Small intestine (tissue), 7 donors: ENCODE measurements around the gene COX10. TPM values are rescaled to one million over a fixed set of nuclear protein-coding genes. Genes with fewer than 3 reads are reported as not detected.
A peak's percentile ranks its signal among the peaks of the same experiment; 100 is the strongest.

Experiments
- DNase-seq, 2 donors: peaks; one replicate each; pipeline versions ENCODE4 v3.0.0 to v3.0.0-alpha.2; 2013
- FAIRE-seq: peaks from 2 replicates; lab custom pipeline; 2012; peaks lifted over from hg19 to GRCh38; lab: Jason Lieb, UNC
- H3K27ac ChIP-seq, 3 donors: one replicate each; pipeline ENCODE4 v1.5.1; 2013; ENCODE audit warnings: low read length in 2 of 3, mild to moderate bottlenecking in 2 of 3, control low read depth in 1 of 3, inconsistent platforms in 1 of 3, low read depth in 1 of 3, moderate library complexity in 1 of 3
- H3K27me3 ChIP-seq, 3 donors: one replicate each; pipeline ENCODE4 v1.6.1; 2013; ENCODE audit warnings: low read length in 3 of 3, inconsistent platforms in 1 of 3; ENCODE audit not compliant: control insufficient read depth in 3 of 3, insufficient read depth in 3 of 3
- H3K36me3 ChIP-seq, 3 donors: one replicate each; pipeline ENCODE4 v1.6.1; 2013; ENCODE audit warnings: low read length in 3 of 3, inconsistent platforms in 1 of 3, low read depth in 1 of 3, mild to moderate bottlenecking in 1 of 3, moderate library complexity in 1 of 3; ENCODE audit not compliant: control insufficient read depth in 3 of 3, insufficient read depth in 2 of 3
- H3K4me1 ChIP-seq, 3 donors: one replicate each; pipeline ENCODE4 v1.6.1; 2013; ENCODE audit warnings: low read length in 2 of 3, inconsistent platforms in 1 of 3, low read depth in 1 of 3, mild to moderate bottlenecking in 1 of 3, moderate library complexity in 1 of 3; ENCODE audit not compliant: control insufficient read depth in 3 of 3, insufficient read depth in 2 of 3
- H3K4me3 ChIP-seq, 3 donors: one replicate each; pipeline ENCODE4 v1.5.1; 2013; ENCODE audit warnings: low read length in 3 of 3, control low read depth in 1 of 3, inconsistent platforms in 1 of 3, low read depth in 1 of 3, mild to moderate bottlenecking in 1 of 3, moderate library complexity in 1 of 3
- H3K9me3 ChIP-seq, 2 donors: one replicate each; pipeline ENCODE4 v1.6.1; 2013; ENCODE audit warnings: low read depth in 1 of 2, low read length in 1 of 2; ENCODE audit not compliant: control insufficient read depth in 2 of 2, insufficient read depth in 1 of 2
- WGBS, 3 donors: extraction: QIAGEN DNeasy Blood & Tissue Kit; methylation state at CpG; one replicate each; pipeline ENCODE4 v1.1.7; 2013; 5-methylcytosine and 5-hydroxymethylcytosine counted together
- polyA plus RNA-seq, 4 donors: library from polyadenylated mRNA; stranded (reverse) in 3 of 4; unstranded in 1 of 4; fragments of 200-250 nt in 3 of 4; fragments of 120-200 nt in 1 of 4; gene quantifications; one replicate each; pipeline versions ENCODE4 v1.2.1 to v1.2.3, GENCODE V29; 2013
- donor health status: healthy with polysubstance abuse.
- donor health status: control.
- donor health status: control.
- donor health status: Bipolar disorder and iron deficiency.
- donor health status: healthy.

The COX10 gene
- polyA plus RNA-seq, 4 donors: 10.8 to 18.1 (median 16.2) TPM

DNA sequence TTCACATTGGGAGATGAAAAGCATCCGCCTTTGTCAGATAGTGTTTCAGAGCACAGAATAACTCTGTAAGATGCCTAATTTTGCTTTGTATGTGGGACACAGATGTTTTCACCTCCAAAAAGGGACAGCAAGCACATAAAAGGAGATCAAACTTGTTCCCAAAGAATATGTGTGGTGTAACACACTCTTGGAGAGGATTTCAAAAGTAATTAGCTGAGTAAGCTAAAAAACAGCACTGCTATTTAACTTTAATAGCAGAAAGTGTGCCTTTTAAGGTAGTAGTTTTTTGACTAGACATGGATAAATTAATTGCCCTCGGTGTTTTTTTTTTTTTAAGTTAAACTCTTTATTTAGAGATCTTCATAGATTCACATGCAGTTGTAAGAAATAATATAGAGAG, 65.2 kb downstream of the COX10 start:
- Histone ChIP-seq H3K4me1 (peaks cover 0 to 2% (median 0%) of the 10 kb centered on the region in 3 donors), H3K36me3 (no peaks in the 10 kb centered on the region), H3K27ac (no peak overlapping the region), H3K9me3 (no peaks in the 10 kb centered on the region), H3K27me3 (no peaks in the 10 kb centered on the region), H3K4me3 (no peak overlapping the region)
- no peak for DNase-seq
- WGBS, 3 donors: 81 to 87% (median 86%) methylated on average over 2 of the region's 2 CpGs
- FAIRE-seq: no peak

GRCh38 chr17:14135906-14136590, 66.7 kb downstream of the COX10 start:
- no peak for FAIRE-seq
- H3K9me3 ChIP-seq: no peaks in the 10 kb centered on the region
- no peak overlapping the region for H3K4me3 ChIP-seq
- WGBS, 3 donors: 55 to 68% (median 56%) methylated on average over 4 of the region's 4 CpGs
- peaks cover 0 to under 1% (median 0%) of the 10 kb centered on the region in 3 donors for H3K36me3 ChIP-seq
- no peak overlapping the region for H3K27ac ChIP-seq
- DNase-seq: peak in 1 of 2 donors; percentile 22
- H3K27me3 ChIP-seq: no peaks in the 10 kb centered on the region
- peaks cover 0 to 2% (median 0%) of the 10 kb centered on the region in 3 donors for H3K4me1 ChIP-seq

GRCh38 chr17:14138649-14139048, 69.3 kb downstream of the COX10 start:
- 92 to 95% (median 95%) methylated on average over 7 of the region's 7 CpGs for WGBS, 3 donors
- FAIRE-seq: no peak
- no peak for DNase-seq
- H3K27ac ChIP-seq: no peak overlapping the region
- no peaks in the 10 kb centered on the region for H3K27me3 ChIP-seq
- no peak overlapping the region for H3K4me3 ChIP-seq
- no peaks in the 10 kb centered on the region for H3K9me3 ChIP-seq
- H3K36me3 ChIP-seq: peaks cover 0 to 2% (median 0%) of the 10 kb centered on the region in 3 donors
- H3K4me1 ChIP-seq: peaks cover 0 to 2% (median 0%) of the 10 kb centered on the region in 3 donors

GRCh38 chr17:14143688-14144087, 74.4 kb downstream of the COX10 start:
- DNase-seq (peak; percentile 42 to 64), FAIRE-seq (no peak)
- WGBS, 3 donors: 19 to 51% (median 42%) methylated on average over 3 of the region's 3 CpGs
- H3K36me3 ChIP-seq: peaks cover 0 to 2% (median 0%) of the 10 kb centered on the region in 3 donors
- H3K27ac ChIP-seq: no peak overlapping the region
- H3K27me3 ChIP-seq: no peaks in the 10 kb centered on the region
- H3K9me3 ChIP-seq: no peaks in the 10 kb centered on the region
- no peak overlapping the region for H3K4me3 ChIP-seq
- H3K4me1 ChIP-seq: no peaks in the 10 kb centered on the region

- DNase-seq (no peak), FAIRE-seq (no peak)
- Histone ChIP-seq H3K27ac (no peak overlapping the region), H3K9me3 (no peaks in the 10 kb centered on the region), H3K4me1 (no peaks in the 10 kb centered on the region), H3K27me3 (no peaks in the 10 kb centered on the region), H3K4me3 (no peak overlapping the region), H3K36me3 (peaks cover 0 to 2% (median 0%) of the 10 kb centered on the region in 3 donors)
- WGBS, 3 donors: 68 to 90% (median 80%) methylated on average over 4 of the region's 4 CpGs
Measured at GRCh38 chr17:14144508-14144907, 75.2 kb downstream of the COX10 start.

DNA sequence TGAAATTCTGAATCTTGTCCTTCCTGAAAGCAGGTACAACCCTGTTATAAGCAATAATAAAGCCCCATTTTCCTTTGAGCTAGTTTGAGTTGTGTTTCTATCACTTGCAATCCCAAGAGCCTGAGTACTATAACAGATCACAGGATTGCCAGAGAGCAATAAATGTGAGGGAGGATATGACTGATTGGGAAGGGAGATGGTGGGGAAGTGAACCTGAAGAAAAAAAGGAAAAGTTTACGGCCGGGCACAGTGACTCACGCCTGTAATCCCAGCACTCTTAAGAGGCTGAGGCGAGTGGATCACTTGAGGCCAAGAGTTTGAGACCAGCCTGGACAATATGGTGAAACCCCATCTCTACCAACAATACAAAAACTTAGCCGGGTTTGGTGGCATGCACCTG, 80.4 kb downstream of the COX10 start:
- Histone ChIP-seq H3K4me1 (no peaks in the 10 kb centered on the region), H3K4me3 (no peak overlapping the region), H3K27me3 (no peaks in the 10 kb centered on the region), H3K27ac (no peak overlapping the region), H3K9me3 (no peaks in the 10 kb centered on the region), H3K36me3 (no peaks in the 10 kb centered on the region)
- DNase-seq (peak; percentile 16 to 23), FAIRE-seq (no peak)
- WGBS, 3 donors: 46 to 77% (median 66%) methylated on average over 5 of the region's 5 CpGs

- DNase-seq (no peak), FAIRE-seq (no peak)
- no peak overlapping the region for H3K27ac ChIP-seq
- no peak overlapping the region for H3K4me3 ChIP-seq
- 13 to 44% (median 23%) methylated on average over 2 of the region's 2 CpGs for WGBS, 3 donors
- no peaks in the 10 kb centered on the region for H3K36me3 ChIP-seq
- no peaks in the 10 kb centered on the region for H3K9me3 ChIP-seq
- H3K27me3 ChIP-seq: no peaks in the 10 kb centered on the region
- no peaks in the 10 kb centered on the region for H3K4me1 ChIP-seq
Measured at GRCh38 chr17:14150619-14151018, 81.3 kb downstream of the COX10 start.

DNA sequence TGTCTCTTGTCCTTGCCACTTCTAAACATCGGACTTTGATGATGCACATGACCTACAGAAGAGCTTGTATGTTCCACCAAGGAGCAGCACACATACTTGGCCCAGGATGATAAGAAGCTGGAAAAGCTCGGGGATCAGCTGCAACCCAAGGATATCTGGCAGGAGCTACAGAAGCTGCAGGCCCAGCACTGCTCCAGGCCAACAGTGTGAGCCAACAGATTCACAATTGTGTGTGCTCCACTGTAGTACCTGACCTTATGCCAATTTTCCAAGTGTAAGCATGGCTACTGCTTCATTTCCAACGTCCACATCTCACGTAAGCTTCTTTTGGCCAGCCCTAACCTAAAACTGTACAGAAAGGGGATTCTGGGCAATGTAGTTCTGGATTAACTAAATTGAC, 83.4 kb downstream of the COX10 start:
- H3K27me3 ChIP-seq: no peaks in the 10 kb centered on the region
- WGBS, 3 donors: 72 to 77% (median 72%) methylated on average over 4 of the region's 4 CpGs
- no peaks in the 10 kb centered on the region for H3K9me3 ChIP-seq
- no peaks in the 10 kb centered on the region for H3K36me3 ChIP-seq
- no peak overlapping the region for H3K4me3 ChIP-seq
- DNase-seq (no peak), FAIRE-seq (no peak)
- no peaks in the 10 kb centered on the region for H3K4me1 ChIP-seq
- no peak overlapping the region for H3K27ac ChIP-seq

DNA sequence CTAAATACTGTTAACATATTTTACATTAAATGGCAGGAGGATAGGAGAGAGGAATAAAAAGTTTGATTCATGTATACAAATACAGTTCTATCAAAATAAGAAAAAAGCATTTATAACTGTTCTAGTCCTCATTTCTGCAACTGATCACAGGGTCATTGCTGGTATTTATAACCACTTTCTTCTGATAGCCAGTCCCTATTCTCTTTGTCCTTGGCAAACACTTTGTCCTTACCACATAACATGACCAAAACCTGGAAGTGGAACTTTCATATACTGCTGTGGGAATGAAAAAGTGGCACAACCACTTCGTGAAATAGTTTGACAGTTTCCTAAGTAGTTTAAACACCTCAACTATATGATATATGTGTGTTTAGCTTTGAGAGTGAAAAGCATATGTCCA, 84.1 kb downstream of the COX10 start:
- FAIRE-seq: no peak
- DNase-seq: no peak
- Histone ChIP-seq H3K4me3 (no peak overlapping the region), H3K27ac (no peak overlapping the region), H3K27me3 (no peaks in the 10 kb centered on the region), H3K36me3 (no peaks in the 10 kb centered on the region), H3K9me3 (no peaks in the 10 kb centered on the region), H3K4me1 (no peaks in the 10 kb centered on the region)
- WGBS, 3 donors: 75 to 97% (median 86%) methylated on average over 1 of the region's 1 CpG
